H9 (cell line): Measurements from ENCODE around the gene PRRC2B. TPM values are rescaled to one million over a fixed set of nuclear protein-coding genes. Genes with fewer than 3 reads are reported as not detected.

ENCODE experiments used
- DNase-seq: peaks from one replicate; pipeline ENCODE4 v3.0.0-alpha.2; 2017
- H2AFZ ChIP-seq: one replicate; pipeline ENCODE4 v1.6.1; 2013; ENCODE audit warnings: mild to moderate bottlenecking, low read length, control low read depth, moderate library complexity
- H2AK5ac ChIP-seq: 2 replicates; pipeline ENCODE4 v1.6.1; 2013; ENCODE audit warnings: low read length, control low read depth, mixed read lengths; ENCODE audit not compliant: insufficient read length
- H2BK120ac ChIP-seq: one replicate; pipeline ENCODE4 v1.6.1; 2013; ENCODE audit warnings: low read depth, mild to moderate bottlenecking, low read length, control low read depth, inconsistent platforms; ENCODE audit not compliant: poor library complexity, severe bottlenecking
- H2BK12ac ChIP-seq: 2 replicates; pipeline ENCODE4 v1.6.1; 2013; ENCODE audit warnings: low read length, control low read depth, mixed read lengths, low read depth; ENCODE audit not compliant: insufficient read length
- H2BK15ac ChIP-seq: 2 replicates; pipeline ENCODE4 v1.6.1; 2013; ENCODE audit warnings: low read depth, low read length, control low read depth
- H2BK20ac ChIP-seq: one replicate; pipeline ENCODE4 v1.6.1; 2013; ENCODE audit warnings: low read depth, mild to moderate bottlenecking, low read length, control low read depth, inconsistent platforms; ENCODE audit not compliant: poor library complexity, severe bottlenecking
- H2BK5ac ChIP-seq: 2 replicates; pipeline ENCODE4 v1.6.1; 2013; ENCODE audit warnings: low read length, control low read depth, mixed read lengths; ENCODE audit not compliant: insufficient read length
- H3K14ac ChIP-seq: 2 replicates; pipeline ENCODE4 v1.6.1; 2013; ENCODE audit warnings: low read length, control low read depth; ENCODE audit not compliant: insufficient read depth
- H3K18ac ChIP-seq: 2 replicates; pipeline ENCODE4 v1.6.1; 2013; ENCODE audit warnings: low read depth, mild to moderate bottlenecking, mixed read lengths, low read length, control low read depth; ENCODE audit not compliant: insufficient read length
- H3K23ac ChIP-seq: 2 replicates; pipeline ENCODE4 v1.6.1; 2013; ENCODE audit warnings: low read length, control low read depth, mixed read lengths, low read depth; ENCODE audit not compliant: insufficient read length
- H3K23me2 ChIP-seq: 2 replicates; pipeline ENCODE4 v1.6.1; 2013; ENCODE audit warnings: low read depth, mild to moderate bottlenecking, mixed read lengths, low read length, control low read depth; ENCODE audit not compliant: insufficient read length, poor library complexity, severe bottlenecking
- H3K27ac ChIP-seq: 2 replicates; pipeline ENCODE4 v1.5.1; 2013; ENCODE audit warnings: low read length, control low read depth, mixed read lengths, low read depth; ENCODE audit not compliant: insufficient read length
- H3K27me3 ChIP-seq: 2 replicates; pipeline ENCODE4 v1.6.1; 2013; ENCODE audit warnings: low read length, control low read depth, inconsistent platforms; ENCODE audit not compliant: insufficient read depth
- H3K4ac ChIP-seq: 2 replicates; pipeline ENCODE4 v1.6.1; 2013; ENCODE audit warnings: low read depth, mild to moderate bottlenecking, control low read depth, inconsistent platforms, low read length, moderate library complexity
- H3K4me1 ChIP-seq: 2 replicates; pipeline ENCODE4 v1.6.1; 2013; ENCODE audit warnings: low read length, control low read depth, inconsistent platforms; ENCODE audit not compliant: insufficient read depth
- H3K4me2 ChIP-seq: 2 replicates; pipeline ENCODE4 v1.6.1; 2013; ENCODE audit warnings: low read length, control low read depth, mixed read lengths; ENCODE audit not compliant: insufficient read length, insufficient read depth
- H3K56ac ChIP-seq: 2 replicates; pipeline ENCODE4 v1.6.1; 2013; ENCODE audit warnings: low read depth, mild to moderate bottlenecking, mixed read lengths, low read length, control low read depth; ENCODE audit not compliant: insufficient read length
- H3K79me1 ChIP-seq: 2 replicates; pipeline ENCODE4 v1.6.1; 2013; ENCODE audit warnings: low read depth, mild to moderate bottlenecking, moderate library complexity, low read length, control low read depth, inconsistent platforms; ENCODE audit not compliant: insufficient read depth, poor library complexity, severe bottlenecking
- H3K79me2 ChIP-seq: 2 replicates; pipeline ENCODE4 v1.6.1; 2013; ENCODE audit warnings: low read length, control low read depth, inconsistent platforms; ENCODE audit not compliant: insufficient read depth
- H3K9ac ChIP-seq: 2 replicates; pipeline ENCODE4 v1.6.1; 2013; ENCODE audit warnings: low read length, control low read depth, mixed read lengths; ENCODE audit not compliant: insufficient read length; ENCODE audit errors: extremely low read depth
- H3K9me3 ChIP-seq: one replicate; pipeline ENCODE4 v1.6.1; 2013; ENCODE audit warnings: low read depth, low read length, inconsistent platforms; ENCODE audit not compliant: control insufficient read depth
- H3T11ph ChIP-seq: one replicate; pipeline ENCODE4 v1.6.1; 2013; ENCODE audit warnings: mild to moderate bottlenecking, low read length, control low read depth, inconsistent platforms
- H4K20me1 ChIP-seq: one replicate; pipeline ENCODE4 v1.6.1; 2013; ENCODE audit not compliant: control insufficient read depth, insufficient read length, insufficient read depth
- H4K5ac ChIP-seq: 2 replicates; pipeline ENCODE4 v1.6.1; 2013; ENCODE audit warnings: low read depth, mild to moderate bottlenecking, mixed read lengths, low read length, control low read depth; ENCODE audit not compliant: insufficient read length
- H4K8ac ChIP-seq: replicated peaks from 2 replicates; pipeline ENCODE4 v1.6.1; 2013; ENCODE audit warnings: low read length, control low read depth, mixed read lengths, low read depth; ENCODE audit not compliant: insufficient read length
- H4K91ac ChIP-seq: 2 replicates; pipeline ENCODE4 v1.6.1; 2013; ENCODE audit warnings: low read depth, mild to moderate bottlenecking, moderate library complexity, mixed read lengths, low read length, control low read depth; ENCODE audit not compliant: insufficient read length
- H3K27ac Mint-ChIP-seq, 3 experiments: 2 replicates in 2 of 3; 3 replicates in 1 of 3; pipeline ENCODE4 v1.8.0; 2020 to 2021; ENCODE audit warnings: mixed read lengths in 3 of 3, mild to moderate bottlenecking in 1 of 3, moderate library complexity in 1 of 3
- H3K27me3 Mint-ChIP-seq: 2 replicates; pipeline ENCODE4 v1.8.0; 2021; ENCODE audit warnings: low read depth, mild to moderate bottlenecking, moderate library complexity, mixed read lengths
- H3K36me3 Mint-ChIP-seq, 3 experiments: 2 replicates in 2 of 3; 3 replicates in 1 of 3; pipeline ENCODE4 v1.8.0; 2020 to 2021; ENCODE audit warnings: low read depth in 3 of 3, mixed read lengths in 3 of 3; ENCODE audit not compliant: insufficient read depth in 1 of 3
- H3K4me1 Mint-ChIP-seq, 2 experiments: 2 replicates each; pipeline ENCODE4 v1.8.0; 2020; ENCODE audit warnings: mixed read lengths in 2 of 2
- H3K4me3 Mint-ChIP-seq, 2 experiments: 2 replicates in 1 of 2; 3 replicates in 1 of 2; pipeline ENCODE4 v1.8.0; 2020 to 2021; ENCODE audit warnings: mild to moderate bottlenecking in 2 of 2, mixed read lengths in 2 of 2, moderate library complexity in 1 of 2
- H3K9me3 Mint-ChIP-seq, 2 experiments: 2 replicates in 1 of 2; 3 replicates in 1 of 2; pipeline ENCODE4 v1.8.0; 2020; ENCODE audit warnings: mild to moderate bottlenecking in 2 of 2, mixed read lengths in 2 of 2, moderate library complexity in 1 of 2
- CTCF ChIP-seq: fragments of 200-600 bp; sonication (generic); conservative IDR thresholded peaks from 3 replicates; pipeline ENCODE4 v1.8.0; 2021; ENCODE audit warnings: antibody characterized with exemption, mild to moderate bottlenecking
- WGBS: extraction: QIAGEN DNeasy Blood & Tissue Kit; methylation state at CpG from one replicate; pipeline ENCODE4 v1.1.7; 2013; ENCODE audit warnings: missing lambda C conversion rate, low lambda C conversion rate, mixed read lengths; ENCODE audit not compliant: insufficient read length; ENCODE audit errors: extremely low coverage; 5-methylcytosine and 5-hydroxymethylcytosine counted together
- total RNA-seq: library from RNA; stranded (reverse); gene quantifications from 2 replicates; pipeline ENCODE4 v1.2.1, GENCODE V29; 2021

The PRRC2B gene
- total RNA-seq, 1 experiment from 2014 or later, result 251 TPM

GRCh38 chr9:131434673-131435072, 40.8 kb downstream of the PRRC2B start:
- H3K27ac Mint-ChIP-seq, result peak overlapping the region; percentile 62 to 92 (median 88); a peak in 5 of 7 replicates
- no peaks in the 10 kb centered on the region for H3K27me3 ChIP-seq
- no peak overlapping the region for H2BK120ac ChIP-seq
- no peaks in the 10 kb centered on the region for H3K27me3 Mint-ChIP-seq
- H3K4ac ChIP-seq, result no peak overlapping the region
- H3K36me3 Mint-ChIP-seq, result peaks cover 41 to 89% (median 82%) of the 10 kb centered on the region in 3 experiments
- no peak overlapping the region for H4K8ac ChIP-seq
- WGBS, result no CpG with 5 or more reads among the region's 7 CpGs
- no peak overlapping the region for H3T11ph ChIP-seq
- no peak for TF ChIP-seq CTCF
- no peak overlapping the region for H3K27ac ChIP-seq
- no peak overlapping the region for H2BK5ac ChIP-seq
- H3K4me2 ChIP-seq, result no peak overlapping the region
- no peaks in the 10 kb centered on the region for H3K9me3 Mint-ChIP-seq
- H3K14ac ChIP-seq, result no peak overlapping the region
- no peak overlapping the region for H2BK12ac ChIP-seq
- no peak overlapping the region for H3K23ac ChIP-seq
- H3K4me1 ChIP-seq, result peaks cover 17% of the 10 kb centered on the region; the same call in 1 of the 2 replicates
- H3K4me1 Mint-ChIP-seq, result peaks cover 71 to 79% of the 10 kb centered on the region in 2 experiments
- H3K56ac ChIP-seq, result no peak overlapping the region
- no peaks in the 10 kb centered on the region for H4K20me1 ChIP-seq
- no peak overlapping the region for H2AFZ ChIP-seq
- no peak overlapping the region for H3K18ac ChIP-seq
- H3K9me3 ChIP-seq, result no peaks in the 10 kb centered on the region
- H2BK20ac ChIP-seq, result no peak overlapping the region
- no peaks in the 10 kb centered on the region for H3K23me2 ChIP-seq
- H3K79me1 ChIP-seq, result peaks cover 7% of the 10 kb centered on the region
- H2BK15ac ChIP-seq, result no peak overlapping the region
- no peak overlapping the region for H4K91ac ChIP-seq
- H2AK5ac ChIP-seq, result no peak overlapping the region
- H3K9ac ChIP-seq, result no peak overlapping the region
- H4K5ac ChIP-seq, result no peak overlapping the region
- H3K79me2 ChIP-seq, result peaks cover 21% of the 10 kb centered on the region
- DNase-seq, result no peak
- peak overlapping the region in 1 of 2 experiments; percentile 35; a peak in 1 of 5 replicates for H3K4me3 Mint-ChIP-seq
